Activated gamma-delta T cell treated with Interleukin-2 at 50 U/mL for 16 hours (primary cell): ENCODE results near the gene PLCXD3.

Experiments
- DNase-seq: peaks from one replicate; pipeline ENCODE4 v3.0.0-alpha.2; 2020

The PLCXD3 gene

DNA sequence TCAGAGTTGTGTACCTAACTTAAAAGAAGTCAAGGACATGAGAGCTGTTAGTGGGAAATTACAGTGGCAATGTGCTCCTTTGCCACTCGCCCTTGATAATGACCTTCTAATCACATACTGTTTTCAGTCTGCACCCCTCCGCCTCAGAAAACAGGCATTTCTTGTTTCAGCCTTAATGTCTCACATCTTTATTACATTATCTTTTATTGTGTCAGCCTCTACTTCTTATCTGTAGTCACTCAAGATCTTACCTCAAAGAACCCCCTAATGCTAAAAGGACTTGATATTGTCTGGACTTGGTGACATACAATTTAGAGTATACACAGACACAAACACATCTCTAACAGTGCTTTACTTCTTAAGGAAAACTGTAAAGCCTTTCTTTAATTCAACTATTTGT lies 97.9 kb downstream of the PLCXD3 start:
- DNase-seq, result no peak

DNA sequence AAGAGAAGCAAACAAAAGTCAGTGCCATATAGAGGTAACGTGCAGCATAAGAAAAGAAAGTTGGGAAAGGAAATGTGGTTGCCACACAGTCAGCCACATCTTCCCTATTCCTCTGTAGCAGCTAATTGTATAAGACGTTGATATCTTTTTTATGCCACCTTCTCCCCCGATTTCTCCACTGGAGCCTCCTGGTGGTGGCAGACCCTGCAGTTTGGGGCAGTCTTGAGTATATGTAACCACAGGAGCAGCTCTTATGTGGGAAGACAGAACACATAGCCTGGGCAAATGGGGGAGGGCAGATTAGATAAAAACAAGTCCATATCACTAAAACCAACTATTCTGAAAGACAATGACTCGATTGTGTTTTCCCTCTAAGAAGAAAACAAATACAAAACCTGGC lies 99.7 kb downstream of the PLCXD3 start:
- DNase-seq, result no peak

DNA sequence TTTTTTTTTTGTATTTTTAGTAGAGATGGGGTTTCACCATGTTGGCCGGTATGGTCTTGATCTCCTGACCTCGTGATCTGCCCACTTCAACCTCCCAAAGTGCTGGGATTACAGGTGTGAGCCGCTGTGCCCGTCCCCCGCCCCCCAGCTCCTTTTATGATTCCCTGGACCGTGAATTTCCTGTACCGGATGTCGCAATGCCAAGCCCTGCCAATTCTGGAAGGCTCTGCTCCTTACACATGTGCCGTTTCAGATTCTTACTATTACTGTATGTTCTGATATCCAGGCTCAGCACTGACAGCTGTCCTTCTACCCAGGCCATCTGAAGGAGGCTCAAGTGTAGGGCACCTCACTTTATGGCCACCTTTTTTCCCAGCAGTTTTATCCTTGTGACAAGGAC lies 100.1 kb downstream of the PLCXD3 start:
- DNase-seq, result no peak

- DNase-seq, result no peak
Measured at GRCh38 chr5:41408676-41409443, 101.5 kb downstream of the PLCXD3 start.

DNA sequence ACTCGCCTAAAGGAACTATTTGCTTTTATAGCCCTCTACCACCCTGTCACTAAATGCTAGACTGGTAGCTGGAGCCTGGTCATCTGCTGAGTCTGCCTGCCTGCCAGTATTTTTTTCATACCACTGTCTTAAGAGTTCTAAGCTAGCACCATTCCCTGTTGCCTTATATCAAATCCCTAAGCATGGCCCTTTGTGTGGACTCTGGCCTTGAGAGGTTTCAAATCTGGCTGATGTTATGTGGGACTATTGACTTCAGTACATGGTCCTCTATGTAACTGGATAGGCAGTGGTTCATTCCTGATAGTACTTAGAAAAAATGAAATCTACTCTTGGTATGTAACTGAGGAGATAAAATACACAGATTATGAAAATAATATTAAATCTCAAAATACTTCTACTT lies 103.5 kb downstream of the PLCXD3 start:
- DNase-seq, result no peak

- DNase-seq, result no peak
Measured at GRCh38 chr5:41406424-41406823, 104.0 kb downstream of the PLCXD3 start.

GRCh38 chr5:41404757-41405156 lies 105.6 kb downstream of the PLCXD3 start:
- no peak for DNase-seq

- no peak for DNase-seq
Measured at GRCh38 chr5:41403846-41404245, 106.6 kb downstream of the PLCXD3 start.

- no peak for DNase-seq
Measured at GRCh38 chr5:41402845-41403244, 107.6 kb downstream of the PLCXD3 start.

- no peak for DNase-seq
Measured at GRCh38 chr5:41399839-41400238, 110.6 kb downstream of the PLCXD3 start.

DNA sequence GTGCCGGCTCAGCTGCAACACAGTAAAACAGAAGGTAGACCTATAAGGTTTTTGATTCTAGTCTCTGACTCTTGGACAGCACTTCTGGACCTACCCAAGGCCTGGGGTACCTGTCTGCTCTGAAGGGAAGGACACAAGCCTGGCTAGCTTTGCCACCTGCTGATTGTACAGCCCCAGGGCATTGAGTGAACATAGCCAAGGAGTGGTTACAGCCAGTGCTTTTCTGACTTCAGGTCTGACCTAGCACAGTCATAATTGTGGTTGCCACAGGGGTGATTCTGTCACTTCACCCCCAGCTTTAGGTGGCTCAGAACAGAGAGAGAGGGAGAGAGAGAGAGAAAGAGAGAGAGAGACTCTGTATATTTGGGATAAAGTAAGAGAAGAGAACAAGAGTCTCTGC lies 118.4 kb downstream of the PLCXD3 start:
- DNase-seq, result no peak

DNA sequence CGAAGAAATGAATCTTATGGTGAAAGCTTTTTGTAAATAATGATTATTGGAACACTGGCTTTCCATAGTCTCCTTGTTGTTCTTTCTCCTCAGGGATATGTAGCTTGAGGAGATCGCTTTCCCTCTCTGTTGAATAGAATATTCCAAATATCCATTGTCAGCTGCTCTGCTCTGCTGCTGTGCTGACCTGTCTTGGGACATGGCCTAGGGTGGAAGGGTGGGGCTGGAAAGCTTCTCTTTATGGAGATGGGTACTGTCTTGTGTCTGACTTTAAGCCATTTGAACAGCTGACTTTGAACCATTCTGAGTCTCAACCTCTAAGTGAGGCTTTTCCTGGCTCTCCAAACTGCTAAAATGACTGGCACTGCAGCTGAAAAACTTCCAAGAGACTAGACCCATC lies 135.8 kb downstream of the PLCXD3 start:
- no peak for DNase-seq

GRCh38 chr5:41373230-41373629 lies 137.2 kb downstream of the PLCXD3 start:
- DNase-seq, result no peak

- no peak for DNase-seq
Measured at GRCh38 chr5:41371738-41372137, 138.7 kb downstream of the PLCXD3 start.

GRCh38 chr5:41370482-41370881 lies 139.9 kb downstream of the PLCXD3 start:
- no peak for DNase-seq

GRCh38 chr5:41369799-41370198 lies 140.6 kb downstream of the PLCXD3 start:
- no peak for DNase-seq

DNA sequence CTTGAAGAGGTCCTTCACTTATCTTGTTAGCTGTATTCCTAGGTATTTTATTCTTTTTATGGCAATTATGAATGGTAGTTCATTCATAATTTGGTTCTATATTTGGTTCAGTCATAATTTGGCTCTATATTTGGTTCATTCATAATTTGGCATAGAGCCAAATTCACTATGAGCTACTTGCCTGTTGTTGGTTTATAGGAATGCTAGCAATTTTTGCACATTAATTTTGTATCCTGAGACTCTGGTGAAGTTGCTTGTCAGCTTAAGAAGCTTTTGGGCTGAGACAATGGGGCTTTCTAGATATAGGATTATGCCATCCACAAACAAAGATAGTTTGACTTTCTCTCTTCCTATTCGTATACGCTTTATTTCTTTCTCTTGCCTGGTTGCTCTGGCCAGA lies 142.2 kb downstream of the PLCXD3 start:
- DNase-seq, result no peak

DNA sequence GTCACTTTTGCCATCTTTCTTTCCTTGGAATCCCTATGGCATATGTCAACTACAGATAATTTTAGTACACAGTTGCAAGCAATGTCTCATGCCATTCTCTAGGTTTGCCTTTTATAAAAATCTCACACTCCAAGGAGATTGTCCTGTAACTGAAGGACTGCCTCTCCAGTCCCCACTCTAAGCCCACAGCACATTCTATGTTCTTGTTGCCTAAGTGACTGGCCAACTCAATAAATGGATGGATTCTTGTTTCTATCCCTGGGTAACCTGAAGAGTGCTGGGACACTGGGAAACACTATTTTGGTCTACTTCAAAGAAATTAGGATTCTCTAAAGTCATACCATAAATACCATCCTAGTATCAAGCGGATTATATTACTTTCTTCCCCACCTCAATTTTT lies 145.0 kb downstream of the PLCXD3 start:
- DNase-seq, result no peak

DNA sequence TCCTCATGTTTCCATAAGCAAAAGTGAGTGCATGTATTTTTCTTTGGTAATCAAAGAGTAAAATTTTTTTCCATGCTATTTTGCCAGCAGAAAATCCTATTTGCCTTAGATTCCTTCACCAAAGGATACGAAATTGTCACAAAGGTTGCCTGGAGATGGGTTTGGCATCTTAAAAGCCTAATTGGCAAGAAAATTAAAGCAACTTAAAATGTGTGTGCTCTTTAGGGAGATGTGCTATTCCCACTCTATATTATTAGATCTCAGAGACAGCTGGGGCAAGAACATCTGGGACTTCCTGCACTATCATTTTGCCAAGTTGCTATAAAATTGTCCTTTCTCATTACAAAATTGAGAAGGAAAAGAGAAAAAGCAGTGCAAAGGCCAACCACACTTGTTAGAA lies 146.1 kb downstream of the PLCXD3 start:
- DNase-seq, result no peak

DNA sequence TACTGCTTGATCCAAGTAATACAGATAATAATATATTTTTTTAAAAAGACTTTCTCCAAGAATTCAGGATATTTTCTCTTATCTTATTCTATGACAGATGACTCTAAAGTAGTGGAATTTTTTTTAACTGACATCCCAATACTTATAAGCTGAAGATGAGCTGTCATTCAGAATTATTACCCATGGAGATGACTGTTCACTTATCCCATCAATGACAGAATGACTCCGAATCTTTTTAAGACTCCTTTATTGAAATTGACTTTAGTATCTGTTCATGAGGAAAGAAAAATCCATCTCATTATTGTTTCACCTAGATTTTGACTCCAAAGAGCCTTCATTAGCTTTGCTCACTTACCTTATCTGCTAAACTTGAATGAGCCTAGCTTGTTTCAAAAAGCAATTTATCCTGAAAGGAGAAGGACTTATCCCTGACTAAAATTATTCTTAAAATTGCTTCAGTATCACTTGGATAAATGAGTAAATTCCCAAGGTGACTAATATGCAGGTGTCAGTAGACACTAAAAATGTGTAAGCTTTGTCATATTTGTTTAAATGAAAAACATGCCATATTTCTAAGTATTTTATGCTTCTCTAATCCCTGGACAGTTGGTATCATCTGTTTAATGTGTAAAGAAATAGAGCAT lies 146.9 kb downstream of the PLCXD3 start:
- no peak for DNase-seq

- no peak for DNase-seq
Measured at GRCh38 chr5:41356786-41357185, 153.6 kb downstream of the PLCXD3 start.

GRCh38 chr5:41349846-41350245 lies 160.6 kb downstream of the PLCXD3 start:
- no peak for DNase-seq

GRCh38 chr5:41347569-41347968 lies 162.8 kb downstream of the PLCXD3 start:
- no peak for DNase-seq

DNA sequence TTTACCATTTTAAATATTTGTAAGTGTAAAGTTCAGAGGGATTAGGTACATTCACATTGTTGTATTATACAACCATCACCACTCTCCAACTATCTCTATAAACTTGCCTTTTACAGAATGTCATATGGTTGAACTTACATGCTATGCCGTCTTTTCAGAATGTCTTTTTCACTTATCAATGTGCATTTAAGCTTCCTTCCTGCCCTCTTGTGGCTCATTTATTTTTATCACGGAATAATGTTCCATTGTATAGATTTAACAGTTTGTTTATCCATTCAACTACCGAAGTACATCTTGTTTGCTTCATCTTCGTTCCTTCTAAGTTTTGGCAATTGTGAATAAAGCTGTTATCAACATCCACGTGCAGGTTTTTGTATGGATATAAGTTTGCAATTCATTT lies 163.8 kb downstream of the PLCXD3 start:
- no peak for DNase-seq

DNA sequence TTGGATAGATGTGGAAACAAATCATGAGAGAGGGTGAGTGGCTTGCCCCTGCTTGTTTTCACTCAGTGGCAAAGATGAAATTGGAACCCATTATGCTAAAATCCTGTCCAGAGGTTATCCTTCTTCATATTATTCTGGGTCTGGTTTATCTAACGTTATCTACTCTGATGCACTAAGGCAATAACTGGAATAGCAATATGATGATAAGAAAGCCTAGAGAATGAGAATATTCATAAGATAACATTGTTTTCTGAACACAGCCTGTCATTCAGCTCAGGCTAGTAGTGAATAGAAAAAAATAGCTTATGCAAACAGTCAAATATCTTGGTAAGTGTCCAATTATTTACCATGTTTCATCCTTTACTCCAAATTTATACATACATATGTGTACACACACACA lies 165.1 kb downstream of the PLCXD3 start:
- DNase-seq, result no peak
